Cardiac muscle cell (in vitro differentiated cells and primary cell): ENCODE measurements around the gene REEP6. TPM values are rescaled to one million over a fixed set of nuclear protein-coding genes. Genes with fewer than 3 reads are reported as not detected.

Experiments
- DNase-seq, 2 donors: peaks; one replicate each; pipeline versions ENCODE4 v3.0.0 to v3.0.0-alpha.2; 2010 to 2017; ENCODE audit warnings: low read depth in 1 of 2, low spot score in 1 of 2
- H3K27ac ChIP-seq: fragments of 200-600 bp; sonication (generic); 2 replicates; pipeline ENCODE4 v1.5.1; 2016
- H3K27me3 ChIP-seq: fragments of 200-600 bp; sonication (generic); 2 replicates; pipeline ENCODE4 v1.6.0; 2016; ENCODE audit warnings: control low read depth
- H3K36me3 ChIP-seq: fragments of 200-600 bp; sonication (generic); 2 replicates; pipeline ENCODE4 v1.5.1; 2016; ENCODE audit warnings: control low read depth
- H3K4me1 ChIP-seq: fragments of 200-600 bp; sonication (generic); 2 replicates; pipeline ENCODE4 v1.8.1; 2017; ENCODE audit warnings: low read depth, mild to moderate bottlenecking, mixed run types
- H3K4me3 ChIP-seq: fragments of 200-600 bp; sonication (generic); 2 replicates; pipeline ENCODE4 v1.5.1; 2016; ENCODE audit warnings: mild to moderate bottlenecking
- H3K9me3 ChIP-seq: fragments of 200-600 bp; sonication (generic); 2 replicates; pipeline ENCODE4 v1.5.1; 2017; ENCODE audit warnings: low read depth, mild to moderate bottlenecking, control low read depth
- polyA plus RNA-seq: library from polyadenylated mRNA; unstranded; fragments of >200 nt; fragmentation: Nextera tagmentation; extraction: Ambion mirVana; gene quantifications from 2 replicates; pipeline ENCODE4 v1.2.1, GENCODE V29; 2016
- total RNA-seq: library from RNA; depleted of rRNA; stranded (reverse); fragments of >200 nt; gene quantifications from 2 replicates; pipeline ENCODE4 v1.2.3, GENCODE V29; 2016
- TF ChIP-seq, protein P1 (sequence below): IDR thresholded peaks from 2 replicates; pipeline ENCODE4 v1.5.1; 2012; ENCODE audit warnings: low read depth, mild to moderate bottlenecking, low read length

Gene REEP6
- total and polyA plus RNA-seq, 2 experiments from 2014 or later: 52.7 to 99.8 TPM

- Histone ChIP-seq H3K27ac (peak within 1 kb of the TSS; percentile 58), H3K9me3 (no peaks in the 10 kb centered on the region), H3K4me1 (peaks cover 8% of the 10 kb centered on the region), H3K36me3 (no peaks in the 10 kb centered on the region), H3K4me3 (peak within 1 kb of the TSS; percentile 39), H3K27me3 (no peaks in the 10 kb centered on the region)
- peak; percentile 99 for DNase-seq
- TF ChIP-seq, protein P1, sequence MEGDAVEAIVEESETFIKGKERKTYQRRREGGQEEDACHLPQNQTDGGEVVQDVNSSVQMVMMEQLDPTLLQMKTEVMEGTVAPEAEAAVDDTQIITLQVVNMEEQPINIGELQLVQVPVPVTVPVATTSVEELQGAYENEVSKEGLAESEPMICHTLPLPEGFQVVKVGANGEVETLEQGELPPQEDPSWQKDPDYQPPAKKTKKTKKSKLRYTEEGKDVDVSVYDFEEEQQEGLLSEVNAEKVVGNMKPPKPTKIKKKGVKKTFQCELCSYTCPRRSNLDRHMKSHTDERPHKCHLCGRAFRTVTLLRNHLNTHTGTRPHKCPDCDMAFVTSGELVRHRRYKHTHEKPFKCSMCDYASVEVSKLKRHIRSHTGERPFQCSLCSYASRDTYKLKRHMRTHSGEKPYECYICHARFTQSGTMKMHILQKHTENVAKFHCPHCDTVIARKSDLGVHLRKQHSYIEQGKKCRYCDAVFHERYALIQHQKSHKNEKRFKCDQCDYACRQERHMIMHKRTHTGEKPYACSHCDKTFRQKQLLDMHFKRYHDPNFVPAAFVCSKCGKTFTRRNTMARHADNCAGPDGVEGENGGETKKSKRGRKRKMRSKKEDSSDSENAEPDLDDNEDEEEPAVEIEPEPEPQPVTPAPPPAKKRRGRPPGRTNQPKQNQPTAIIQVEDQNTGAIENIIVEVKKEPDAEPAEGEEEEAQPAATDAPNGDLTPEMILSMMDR: no peak
Observed at GRCh38 chr19:1490311-1491113, 469 bp upstream of the REEP6 start, which contains the start of gene PCSK4. TSS of gene PCSK4 (minus strand) at chr19:1490350. CDS start at chr19:1490346, 4 bp downstream.

- TF ChIP-seq, protein P1: no peak
- H3K4me1 ChIP-seq: peaks cover 8% of the 10 kb centered on the region
- no peaks in the 10 kb centered on the region for H3K9me3 ChIP-seq
- no peak overlapping the region for H3K27ac ChIP-seq
- no peak for DNase-seq
- H3K27me3 ChIP-seq: no peaks in the 10 kb centered on the region
- H3K36me3 ChIP-seq: no peaks in the 10 kb centered on the region
- H3K4me3 ChIP-seq: peak overlapping the region; percentile 34
Observed at GRCh38 chr19:1491849-1492170, 829 bp downstream of the REEP6 start.

- H3K27me3 ChIP-seq: no peaks in the 10 kb centered on the region
- peak overlapping the region; percentile 53 for H3K27ac ChIP-seq
- DNase-seq: no peak
- H3K4me1 ChIP-seq: peaks cover 8% of the 10 kb centered on the region
- H3K4me3 ChIP-seq: no peak overlapping the region
- H3K36me3 ChIP-seq: no peaks in the 10 kb centered on the region
- H3K9me3 ChIP-seq: no peaks in the 10 kb centered on the region
- TF ChIP-seq, protein P1: no peak
Observed at GRCh38 chr19:1492474-1493006, 1.6 kb downstream of the REEP6 start.

GRCh38 chr19:1494115-1494815, 3.3 kb downstream of the REEP6 start:
- no peaks in the 10 kb centered on the region for H3K36me3 ChIP-seq
- no peaks in the 10 kb centered on the region for H3K27me3 ChIP-seq
- peaks cover 8% of the 10 kb centered on the region for H3K4me1 ChIP-seq
- TF ChIP-seq, protein P1: no peak
- no peak for DNase-seq
- no peak overlapping the region for H3K4me3 ChIP-seq
- no peaks in the 10 kb centered on the region for H3K9me3 ChIP-seq
- H3K27ac ChIP-seq: no peak overlapping the region

DNA sequence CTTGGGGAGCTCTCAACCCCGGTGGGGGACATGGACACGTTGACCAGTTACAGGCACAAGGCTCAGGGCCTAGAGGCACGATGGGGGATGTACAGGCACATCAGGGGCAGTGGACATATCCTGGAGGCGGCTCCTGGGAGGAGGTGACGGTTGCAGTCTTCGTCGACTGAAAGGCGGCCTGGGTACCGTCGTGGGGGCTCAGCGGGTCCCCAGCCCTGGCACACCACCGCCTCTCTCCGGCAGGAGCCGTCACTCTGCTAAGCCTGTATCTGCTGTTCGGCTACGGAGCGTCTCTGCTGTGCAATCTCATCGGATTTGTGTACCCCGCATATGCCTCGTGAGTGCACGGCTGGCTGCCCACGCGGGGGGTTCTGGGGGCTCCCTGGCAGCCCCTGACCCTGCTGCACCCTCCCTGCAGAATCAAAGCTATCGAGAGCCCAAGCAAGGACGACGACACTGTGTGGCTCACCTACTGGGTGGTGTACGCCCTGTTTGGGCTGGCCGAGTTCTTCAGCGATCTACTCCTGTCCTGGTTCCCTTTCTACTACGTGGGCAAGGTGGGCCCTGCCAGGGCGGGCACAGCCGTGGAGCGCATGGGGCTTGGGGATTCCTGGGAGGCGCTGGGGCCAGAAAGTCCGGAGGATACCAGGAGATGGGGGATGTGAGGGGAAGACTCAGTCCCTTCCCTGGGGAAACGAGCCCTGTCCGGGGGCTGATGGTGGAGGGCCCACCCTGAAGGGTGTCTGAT, 4.2 kb downstream of the REEP6 start:
- Histone ChIP-seq H3K4me3 (no peak overlapping the region), H3K4me1 (peaks cover 8% of the 10 kb centered on the region), H3K9me3 (no peaks in the 10 kb centered on the region), H3K27ac (no peak overlapping the region), H3K36me3 (no peaks in the 10 kb centered on the region), H3K27me3 (no peaks in the 10 kb centered on the region)
- TF ChIP-seq, protein P1: no peak
- no peak for DNase-seq
